ENCODE results near the gene STK32B. TPM values are rescaled to one million over a fixed set of nuclear protein-coding genes. Genes with fewer than 3 reads are reported as not detected.

Gene STK32B
- polyA plus RNA-seq, 1 experiment = 4.3 TPM

DNA sequence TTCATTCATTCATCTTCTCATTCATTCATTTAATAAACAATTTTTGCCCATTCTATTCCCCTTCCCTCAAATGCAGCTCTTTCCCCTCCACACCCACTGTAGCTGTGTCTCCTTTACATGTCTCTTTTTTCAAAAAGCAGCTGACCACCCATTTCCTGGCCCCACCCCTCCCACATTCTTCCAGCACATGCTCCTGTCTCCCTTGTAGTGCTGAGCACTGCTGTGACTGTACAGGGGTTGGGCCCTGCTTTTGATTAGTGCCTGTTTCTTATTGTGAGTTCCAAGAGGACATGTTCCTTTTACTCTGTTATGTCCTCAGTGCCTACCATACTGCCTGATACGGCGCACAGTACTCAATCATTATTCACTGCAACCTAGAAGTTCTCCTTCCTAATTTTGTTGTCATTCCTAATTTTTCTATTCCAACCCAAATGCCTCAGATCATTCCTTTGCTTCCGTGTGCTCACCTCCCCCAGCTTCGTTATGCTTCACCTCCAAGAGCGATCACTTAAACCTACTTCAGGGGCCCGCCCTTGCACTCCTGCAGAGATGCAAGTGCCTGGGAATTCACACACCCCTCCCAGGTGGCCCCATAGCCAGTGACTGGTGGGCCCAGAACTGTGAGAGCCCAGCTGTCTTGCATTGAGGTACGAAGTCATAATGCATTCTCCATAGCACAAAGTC, 152.2 kb downstream of the STK32B start:
- no peaks in the 10 kb centered on the region for H3K27me3 ChIP-seq (ENCODE audit: control insufficient read depth, insufficient read depth, low read length)
- H3K9me3 ChIP-seq (ENCODE audit: control insufficient read depth, insufficient read depth, low read length) = no peaks in the 10 kb centered on the region; the same call in 1 of the 2 replicates
- no peak overlapping the region for H3K27ac ChIP-seq (ENCODE audit: low read depth, low read length)
- TF ChIP-seq, protein P1, sequence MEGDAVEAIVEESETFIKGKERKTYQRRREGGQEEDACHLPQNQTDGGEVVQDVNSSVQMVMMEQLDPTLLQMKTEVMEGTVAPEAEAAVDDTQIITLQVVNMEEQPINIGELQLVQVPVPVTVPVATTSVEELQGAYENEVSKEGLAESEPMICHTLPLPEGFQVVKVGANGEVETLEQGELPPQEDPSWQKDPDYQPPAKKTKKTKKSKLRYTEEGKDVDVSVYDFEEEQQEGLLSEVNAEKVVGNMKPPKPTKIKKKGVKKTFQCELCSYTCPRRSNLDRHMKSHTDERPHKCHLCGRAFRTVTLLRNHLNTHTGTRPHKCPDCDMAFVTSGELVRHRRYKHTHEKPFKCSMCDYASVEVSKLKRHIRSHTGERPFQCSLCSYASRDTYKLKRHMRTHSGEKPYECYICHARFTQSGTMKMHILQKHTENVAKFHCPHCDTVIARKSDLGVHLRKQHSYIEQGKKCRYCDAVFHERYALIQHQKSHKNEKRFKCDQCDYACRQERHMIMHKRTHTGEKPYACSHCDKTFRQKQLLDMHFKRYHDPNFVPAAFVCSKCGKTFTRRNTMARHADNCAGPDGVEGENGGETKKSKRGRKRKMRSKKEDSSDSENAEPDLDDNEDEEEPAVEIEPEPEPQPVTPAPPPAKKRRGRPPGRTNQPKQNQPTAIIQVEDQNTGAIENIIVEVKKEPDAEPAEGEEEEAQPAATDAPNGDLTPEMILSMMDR (IDR thresholded peaks at IDR 0.05; ENCODE audit: low read depth, low read length) = no peak
- ChIA-PET CTCF (no interaction called here), POLR2A (interaction anchor here (1.1 kb wide), 1 partner anchor 40 kb away, joined by 3 read pairs; no protein-coding TSS in a partner anchor)
- H3K4me3 ChIP-seq (ENCODE audit: low read depth, low read length) = no peak overlapping the region
- DNase-seq (ENCODE audit: low read depth, low spot score) = no peak

DNA sequence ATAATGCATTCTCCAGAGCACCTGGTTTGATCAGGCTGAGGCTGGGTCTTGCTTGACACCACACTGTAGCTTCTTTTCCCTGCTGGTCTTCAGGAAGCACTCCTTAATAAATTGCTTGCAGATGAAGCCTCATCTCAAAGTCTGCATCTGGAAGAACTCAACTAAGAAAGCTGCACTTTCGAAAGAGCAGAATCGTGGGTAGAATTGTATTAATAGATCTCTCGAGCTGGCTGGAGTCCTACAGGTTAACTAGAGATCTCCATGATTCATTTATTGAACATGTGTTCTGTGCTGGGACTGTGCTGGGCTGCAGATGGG, 152.7 kb downstream of the STK32B start:
- no peaks in the 10 kb centered on the region; the same call in 1 of the 2 replicates for H3K9me3 ChIP-seq (ENCODE audit: control insufficient read depth, insufficient read depth, low read length)
- TF ChIP-seq, protein P1 (IDR thresholded peaks at IDR 0.05; ENCODE audit: low read depth, low read length) = no peak
- H3K4me3 ChIP-seq (ENCODE audit: low read depth, low read length) = no peak overlapping the region
- CTCF ChIA-PET = no interaction called here
- H3K27me3 ChIP-seq (ENCODE audit: control insufficient read depth, insufficient read depth, low read length) = no peaks in the 10 kb centered on the region
- no peak for DNase-seq (ENCODE audit: low read depth, low spot score)
- no peak overlapping the region for H3K27ac ChIP-seq (ENCODE audit: low read depth, low read length)
- POLR2A ChIA-PET = no interaction called here

DNA sequence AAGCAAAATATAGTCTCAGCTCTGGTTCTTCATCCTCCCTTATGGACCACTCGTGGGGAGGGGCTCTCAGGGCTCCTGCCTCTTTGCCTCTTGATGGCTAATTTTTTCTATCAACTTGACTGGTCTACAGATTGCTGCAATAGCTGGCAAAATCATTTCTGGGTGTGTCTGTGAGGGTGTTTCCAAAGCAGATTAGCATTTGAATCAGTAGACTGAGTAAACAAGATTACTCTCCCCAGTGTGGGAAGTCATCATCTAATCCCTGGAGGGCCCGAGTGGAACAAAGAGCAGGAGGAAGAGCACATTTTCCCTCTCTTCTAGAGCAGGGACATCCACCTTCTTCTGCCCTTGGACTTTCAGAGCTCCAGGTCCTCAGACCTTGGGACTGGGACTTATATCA, 153.5 kb downstream of the STK32B start:
- TF ChIP-seq, protein P1 (IDR thresholded peaks at IDR 0.05; ENCODE audit: low read depth, low read length) = no peak

DNA sequence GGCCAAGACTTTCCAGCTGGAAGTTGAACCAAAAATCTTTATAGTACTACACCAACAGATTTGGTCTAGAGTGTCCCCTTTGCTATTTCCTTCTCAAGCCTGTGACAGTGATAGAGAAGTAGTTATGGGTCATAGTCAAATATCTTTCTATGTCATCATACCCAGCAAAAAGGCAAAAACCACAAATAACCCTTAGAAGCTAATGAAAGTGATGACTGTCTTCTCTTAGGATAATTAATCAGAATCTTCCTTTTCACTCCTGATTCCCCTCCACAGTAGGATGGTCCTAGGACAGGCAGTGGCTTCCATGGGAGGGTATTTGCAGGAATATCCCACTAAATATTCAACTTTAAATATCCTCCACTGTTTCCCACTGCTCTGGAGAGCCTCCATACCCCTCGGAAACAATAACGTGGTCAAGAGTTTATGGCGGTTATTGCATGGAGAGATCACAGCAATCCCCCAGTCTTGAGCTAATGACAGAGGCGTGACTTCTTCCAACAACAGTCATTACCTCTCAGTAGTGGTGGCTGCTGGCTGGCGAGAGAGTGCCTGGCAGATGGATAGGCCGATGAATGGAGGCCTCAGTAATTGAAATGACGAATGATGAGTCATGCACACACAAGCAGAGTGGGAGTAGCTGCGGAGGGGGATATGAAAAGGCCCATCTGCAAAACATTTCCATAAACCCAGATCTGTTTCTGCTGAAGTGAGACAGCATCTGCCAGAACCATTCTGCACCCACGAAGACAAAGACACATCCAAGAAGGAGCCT, 154.9 kb downstream of the STK32B start:
- Histone ChIP-seq H3K4me3 (ENCODE audit: low read depth, low read length) (no peak overlapping the region), H3K27ac (ENCODE audit: low read depth, low read length) (no peak overlapping the region), H3K9me3 (ENCODE audit: control insufficient read depth, insufficient read depth, low read length) (no peaks in the 10 kb centered on the region; the same call in 1 of the 2 replicates), H3K27me3 (ENCODE audit: control insufficient read depth, insufficient read depth, low read length) (no peaks in the 10 kb centered on the region)
- ChIA-PET POLR2A (no interaction called here), CTCF (interaction anchor here (0.6 kb wide), 1 partner anchor 428 kb away, joined by 3 read pairs; no protein-coding TSS in a partner anchor)
- TF ChIP-seq, protein P1 (IDR thresholded peaks at IDR 0.05; ENCODE audit: low read depth, low read length) = no peak
- peak; percentile 48 for DNase-seq (ENCODE audit: low read depth, low spot score)

More for the DNA sequence above, 153.5 kb downstream of the STK32B start:
- POLR2A ChIA-PET = no interaction called here
- Histone ChIP-seq H3K4me3 (ENCODE audit: low read depth, low read length) (no peak overlapping the region), H3K9me3 (ENCODE audit: control insufficient read depth, insufficient read depth, low read length) (no peaks in the 10 kb centered on the region; the same call in 1 of the 2 replicates), H3K27ac (ENCODE audit: low read depth, low read length) (no peak overlapping the region), H3K27me3 (ENCODE audit: control insufficient read depth, insufficient read depth, low read length) (no peaks in the 10 kb centered on the region)
- DNase-seq (ENCODE audit: low read depth, low spot score) = no peak
- CTCF ChIA-PET = no interaction called here

DNA sequence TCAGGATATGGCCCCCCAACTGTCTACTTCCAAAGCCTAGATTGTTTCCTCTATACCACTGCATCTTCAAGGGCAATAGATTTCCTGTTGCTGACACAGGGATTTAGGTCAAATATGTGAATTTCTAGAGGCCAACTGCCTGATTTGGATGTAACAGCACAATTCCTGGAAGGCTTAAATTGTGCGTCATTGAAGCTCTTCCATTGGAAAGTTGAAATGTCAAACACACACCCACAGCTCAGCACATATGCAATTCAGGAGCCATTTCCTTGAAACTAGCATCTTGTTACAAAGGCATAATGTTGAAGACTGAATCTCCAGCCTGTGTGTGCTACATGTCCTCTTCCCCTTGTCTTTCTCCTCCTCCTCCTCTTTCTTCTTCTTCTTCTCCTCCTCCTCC, 158.6 kb downstream of the STK32B start:
- no peak for DNase-seq (ENCODE audit: low read depth, low spot score)
- CTCF ChIA-PET = no interaction called here
- POLR2A ChIA-PET = no interaction called here

More for the DNA sequence above, 158.6 kb downstream of the STK32B start:
- Histone ChIP-seq H3K27me3 (ENCODE audit: control insufficient read depth, insufficient read depth, low read length) (peaks cover 4% of the 10 kb centered on the region), H3K9me3 (ENCODE audit: control insufficient read depth, insufficient read depth, low read length) (no peaks in the 10 kb centered on the region; the same call in 1 of the 2 replicates), H3K4me3 (ENCODE audit: low read depth, low read length) (no peak overlapping the region), H3K27ac (ENCODE audit: low read depth, low read length) (no peak overlapping the region)
- TF ChIP-seq, protein P1 (IDR thresholded peaks at IDR 0.05; ENCODE audit: low read depth, low read length) = no peak

All from AG04450 (cell line).